Neutrophil (primary cell): ENCODE data around the gene MCAT.

ENCODE experiments used
- H3K27ac ChIP-seq: fragments of 200-600 bp; sonication (generic); 2 replicates; pipeline ENCODE4 v1.5.1; 2016; ENCODE audit warnings: mild to moderate bottlenecking, moderate library complexity
- H3K27me3 ChIP-seq: fragments of 200-600 bp; sonication (generic); 2 replicates; pipeline ENCODE4 v1.6.0; 2016; ENCODE audit warnings: mild to moderate bottlenecking
- H3K36me3 ChIP-seq: fragments of 200-600 bp; sonication (generic); 2 replicates; pipeline ENCODE4 v1.5.1; 2017
- H3K4me1 ChIP-seq, 2 experiments: fragments of 200-600 bp in 1 of 2; sonication (generic) in 1 of 2; 1 replicate in 1 of 2; 2 replicates in 1 of 2; pipeline versions ENCODE4 v1.5.1 to v1.6.1; 2013 to 2016; ENCODE audit warnings: low read depth in 1 of 2, low read length in 1 of 2, mild to moderate bottlenecking in 1 of 2, moderate library complexity in 1 of 2; ENCODE audit not compliant: control insufficient read depth in 1 of 2, insufficient read depth in 1 of 2
- H3K4me3 ChIP-seq, 2 experiments: fragments of 200-600 bp in 1 of 2; sonication (generic) in 1 of 2; 1 replicate in 1 of 2; 2 replicates in 1 of 2; pipeline ENCODE4 v1.5.1; 2013 to 2016; ENCODE audit warnings: low read depth in 1 of 2, low read length in 1 of 2, mild to moderate bottlenecking in 1 of 2, moderate library complexity in 1 of 2
- H3K9me3 ChIP-seq: fragments of 200-600 bp; sonication (generic); 2 replicates; pipeline ENCODE4 v1.5.1; 2016
- TF ChIP-seq, protein P1 (sequence below): fragments of 200-600 bp; sonication (generic); IDR thresholded peaks from 2 replicates; pipeline ENCODE4 v1.5.1; 2016; ENCODE audit warnings: antibody characterized with exemption

The MCAT gene

DNA sequence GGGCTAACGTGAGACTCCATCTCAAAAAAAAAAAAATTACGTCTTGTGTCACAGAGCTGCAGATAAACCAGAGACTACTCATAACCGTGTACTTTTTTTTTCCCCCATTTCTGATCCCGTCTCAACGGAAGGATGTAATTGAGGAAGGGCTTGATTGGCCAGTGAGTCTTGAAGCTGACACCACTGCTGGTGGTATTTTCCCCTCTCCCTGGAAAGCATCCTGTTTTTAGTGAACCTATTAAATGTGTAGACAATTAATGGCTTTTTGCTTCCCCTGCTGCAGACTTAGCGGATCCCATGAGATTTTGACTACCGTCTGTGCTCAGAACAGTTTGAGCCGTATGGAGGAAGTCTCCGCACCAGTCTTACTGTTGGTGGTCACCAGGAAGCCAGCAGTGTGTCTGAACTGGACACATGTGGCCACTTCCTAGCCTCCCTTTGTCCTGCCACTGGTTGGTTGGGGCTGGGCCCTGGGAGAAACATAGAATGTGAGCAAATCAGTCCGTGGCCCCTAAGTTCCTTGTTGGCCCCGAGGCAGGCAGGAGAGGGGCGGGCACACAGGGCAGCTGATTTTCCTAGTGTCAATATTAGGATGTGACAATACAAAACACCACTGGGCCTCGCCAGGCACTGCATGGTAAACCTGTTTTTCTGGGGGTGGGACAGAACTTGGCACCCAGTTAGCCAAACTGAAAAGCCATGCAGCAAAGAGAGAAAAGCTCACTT, 29.5 kb downstream of the MCAT start:
- TF ChIP-seq, protein P1, sequence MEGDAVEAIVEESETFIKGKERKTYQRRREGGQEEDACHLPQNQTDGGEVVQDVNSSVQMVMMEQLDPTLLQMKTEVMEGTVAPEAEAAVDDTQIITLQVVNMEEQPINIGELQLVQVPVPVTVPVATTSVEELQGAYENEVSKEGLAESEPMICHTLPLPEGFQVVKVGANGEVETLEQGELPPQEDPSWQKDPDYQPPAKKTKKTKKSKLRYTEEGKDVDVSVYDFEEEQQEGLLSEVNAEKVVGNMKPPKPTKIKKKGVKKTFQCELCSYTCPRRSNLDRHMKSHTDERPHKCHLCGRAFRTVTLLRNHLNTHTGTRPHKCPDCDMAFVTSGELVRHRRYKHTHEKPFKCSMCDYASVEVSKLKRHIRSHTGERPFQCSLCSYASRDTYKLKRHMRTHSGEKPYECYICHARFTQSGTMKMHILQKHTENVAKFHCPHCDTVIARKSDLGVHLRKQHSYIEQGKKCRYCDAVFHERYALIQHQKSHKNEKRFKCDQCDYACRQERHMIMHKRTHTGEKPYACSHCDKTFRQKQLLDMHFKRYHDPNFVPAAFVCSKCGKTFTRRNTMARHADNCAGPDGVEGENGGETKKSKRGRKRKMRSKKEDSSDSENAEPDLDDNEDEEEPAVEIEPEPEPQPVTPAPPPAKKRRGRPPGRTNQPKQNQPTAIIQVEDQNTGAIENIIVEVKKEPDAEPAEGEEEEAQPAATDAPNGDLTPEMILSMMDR: no peak
- Histone ChIP-seq H3K9me3 (no peaks in the 10 kb centered on the region), H3K4me3 (no peak overlapping the region), H3K36me3 (no peaks in the 10 kb centered on the region), H3K27me3 (peaks cover 28% of the 10 kb centered on the region), H3K27ac (no peak overlapping the region), H3K4me1 (peaks cover 45 to 50% of the 10 kb centered on the region in 2 experiments)

DNA sequence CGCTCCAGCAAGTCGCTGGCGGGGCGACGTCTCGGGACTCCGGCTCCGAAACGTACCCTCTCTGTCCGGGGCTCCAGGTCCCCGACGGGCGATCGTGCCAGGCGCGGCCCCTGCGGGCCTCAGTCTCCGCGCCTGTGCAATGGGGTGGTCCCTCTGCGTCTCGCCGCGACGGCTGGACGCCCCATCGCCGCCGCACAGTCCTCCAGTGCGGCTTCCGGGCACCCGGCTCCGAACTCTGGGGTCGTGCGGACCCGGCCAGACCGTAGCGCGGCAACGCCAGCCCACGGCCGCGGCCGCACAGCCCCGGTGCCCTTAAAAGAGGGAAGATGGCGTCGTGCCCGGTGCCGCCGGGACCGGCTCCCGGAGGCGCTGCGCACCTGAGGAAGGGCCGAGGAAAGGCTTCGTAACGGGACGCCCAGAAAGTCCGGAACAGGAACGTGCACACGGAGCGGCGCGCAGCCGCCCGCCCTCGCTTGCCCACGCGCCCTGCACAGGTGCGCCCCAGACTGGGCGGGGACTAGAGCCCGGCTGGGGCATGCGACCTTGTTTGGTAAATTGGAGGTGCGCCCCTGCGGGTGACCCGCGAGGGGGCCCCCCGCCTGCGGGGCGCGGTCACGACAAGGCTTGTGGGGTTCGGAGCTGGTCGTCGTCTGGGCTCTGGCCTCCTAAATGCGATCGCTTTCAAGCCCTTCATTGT, 32.1 kb downstream of the MCAT start:
- Histone ChIP-seq H3K36me3 (no peaks in the 10 kb centered on the region), H3K4me1 (peaks cover 35 to 36% of the 10 kb centered on the region in 2 experiments), H3K27me3 (peaks cover 29% of the 10 kb centered on the region), H3K4me3 (peak overlapping the region; percentile 78), H3K9me3 (no peaks in the 10 kb centered on the region), H3K27ac (peak overlapping the region; percentile 61)
- TF ChIP-seq, protein P1: no peak

DNA sequence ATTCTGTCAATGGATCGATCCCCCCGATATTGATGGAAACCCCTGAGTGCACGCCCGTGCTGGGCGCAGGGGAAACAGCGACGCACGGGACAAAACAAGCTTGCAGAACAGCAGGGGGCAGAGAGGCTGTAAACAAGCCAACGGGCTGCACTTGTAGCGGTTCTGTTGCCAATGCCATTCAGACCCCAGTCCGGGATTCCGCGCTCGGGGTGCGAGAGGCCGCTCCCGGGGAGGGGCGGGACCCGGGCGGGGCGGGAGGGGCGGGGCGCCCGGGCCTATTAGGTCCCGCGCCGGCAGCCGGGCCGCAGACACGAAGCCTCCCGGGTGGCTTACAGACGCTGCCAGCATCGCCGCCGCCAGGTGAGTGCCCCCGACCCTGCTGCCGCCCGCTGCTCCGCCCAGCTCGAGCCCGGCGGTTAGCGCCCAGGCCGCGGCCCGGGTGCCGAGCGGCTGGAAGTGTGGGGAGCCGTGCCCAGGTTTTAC, 32.7 kb downstream of the MCAT start, which contains the start of gene BIK:
Gene BIK, plus strand, starts transcription at position 307 of the 483 bp plus-strand sequence. CDS start 13,273 bp downstream, outside the sequence.
- Histone ChIP-seq H3K27ac (peak within 1 kb of the TSS; percentile 61), H3K9me3 (no peaks in the 10 kb centered on the region), H3K27me3 (peaks cover 29% of the 10 kb centered on the region), H3K36me3 (no peaks in the 10 kb centered on the region), H3K4me1 (peaks cover 29 to 30% of the 10 kb centered on the region in 2 experiments), H3K4me3 (peak within 1 kb of the TSS; percentile 78)
- TF ChIP-seq, protein P1: no peak

DNA sequence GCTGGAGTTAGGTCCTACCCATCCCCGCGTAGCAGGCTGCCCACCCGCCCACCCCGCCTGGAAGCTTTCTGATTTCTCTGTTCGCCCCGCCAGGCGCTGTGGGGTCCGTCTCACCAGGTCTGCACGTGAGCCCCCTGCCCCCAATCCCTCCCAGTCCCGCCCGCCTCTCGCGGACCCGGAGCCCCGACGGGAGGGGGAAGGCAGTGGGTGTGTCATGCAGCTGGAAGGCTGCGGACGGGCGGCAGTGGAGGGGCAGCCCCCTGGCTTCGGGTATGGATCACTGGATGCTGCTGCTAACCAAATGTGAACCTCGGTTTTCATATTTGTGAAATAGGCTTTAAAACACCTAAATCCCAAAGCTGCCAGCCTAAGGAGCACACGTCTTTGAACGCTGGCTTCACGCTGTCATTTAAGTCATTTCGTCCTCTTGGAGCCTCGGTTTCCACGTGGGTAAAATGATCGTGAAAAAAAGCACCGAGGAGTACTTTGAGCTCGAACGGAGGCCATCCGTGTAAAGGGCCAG, 33.2 kb downstream of the MCAT start:
- Histone ChIP-seq H3K4me3 (peak overlapping the region; percentile 78), H3K36me3 (no peaks in the 10 kb centered on the region), H3K9me3 (no peaks in the 10 kb centered on the region), H3K27ac (peak overlapping the region; percentile 61), H3K4me1 (peaks cover 25 to 26% of the 10 kb centered on the region in 2 experiments), H3K27me3 (peaks cover 29% of the 10 kb centered on the region)
- TF ChIP-seq, protein P1: no peak

DNA sequence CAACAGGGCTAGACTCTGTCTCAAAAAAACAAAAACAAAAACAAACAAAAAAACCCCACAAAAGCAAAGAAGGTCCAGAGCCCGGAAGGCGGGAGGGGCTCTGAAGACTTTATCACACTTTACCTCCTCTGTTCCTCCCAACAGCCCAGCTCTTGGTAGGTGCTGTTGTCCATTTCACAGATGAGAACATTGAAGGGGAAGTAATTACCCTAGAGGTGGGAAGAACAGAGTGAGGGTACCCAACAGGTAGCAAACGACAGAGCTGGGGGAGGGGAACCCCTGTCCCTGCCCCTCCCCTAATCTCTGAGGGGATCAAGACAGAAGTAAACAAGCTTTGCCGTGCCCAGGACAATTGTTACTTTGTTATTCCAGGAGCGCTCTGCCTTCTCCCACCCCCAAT, 33.7 kb downstream of the MCAT start:
- Histone ChIP-seq H3K27me3 (peaks cover 29% of the 10 kb centered on the region), H3K36me3 (no peaks in the 10 kb centered on the region)
- TF ChIP-seq, protein P1: no peak

More for the DNA sequence above, 33.7 kb downstream of the MCAT start:
- Histone ChIP-seq H3K4me1 (peaks cover 25 to 26% of the 10 kb centered on the region in 2 experiments), H3K27ac (no peak overlapping the region), H3K4me3 (no peak overlapping the region), H3K9me3 (no peaks in the 10 kb centered on the region)
